ENCODE data around the gene CAGE1.
"Not testable (repeated sequence)": the region's sequence is repeated elsewhere in the genome, so short reads cannot be mapped to it uniquely, and the experiment has no call there.

DNA sequence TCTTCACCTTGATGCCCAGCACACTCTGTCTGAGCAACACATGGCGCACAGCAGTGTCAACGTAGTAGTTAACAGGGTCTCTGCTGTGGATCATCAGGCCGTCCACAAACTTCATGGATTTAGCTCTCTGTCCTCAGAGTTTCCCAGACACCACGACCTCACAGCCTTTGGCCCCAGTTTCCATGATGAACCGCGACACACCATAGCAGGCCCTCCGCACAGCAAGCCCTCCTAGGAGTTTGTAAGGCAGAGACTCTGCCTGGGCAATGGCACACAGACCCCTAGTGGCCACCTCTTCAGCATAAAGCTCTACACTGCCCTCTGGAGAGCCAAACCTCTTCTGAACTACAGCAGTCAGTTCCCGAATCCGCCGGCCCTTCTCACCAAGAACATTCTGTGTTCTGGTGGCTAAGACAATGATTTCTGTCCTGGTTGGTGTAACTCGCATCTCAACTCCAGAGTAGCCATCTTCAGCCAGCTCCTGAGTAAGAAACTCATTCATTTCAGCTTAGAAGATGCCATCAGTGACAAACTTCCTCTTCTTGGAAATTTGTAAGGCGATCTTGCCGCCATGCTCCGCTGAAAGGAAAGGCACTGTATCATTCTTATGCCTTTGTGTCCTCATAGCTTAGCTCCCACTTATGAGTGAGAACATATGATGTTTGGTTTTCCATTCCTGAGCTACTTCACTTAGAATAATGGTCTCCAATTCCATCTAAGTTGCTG is 50.4 kb downstream of the CAGE1 start:
- TF ChIP-seq POLR2A, POLR2AphosphoS5 (IDR thresholded peaks at IDR 0.05): not testable (repeated sequence)
- TF ChIP-seq, protein P1, sequence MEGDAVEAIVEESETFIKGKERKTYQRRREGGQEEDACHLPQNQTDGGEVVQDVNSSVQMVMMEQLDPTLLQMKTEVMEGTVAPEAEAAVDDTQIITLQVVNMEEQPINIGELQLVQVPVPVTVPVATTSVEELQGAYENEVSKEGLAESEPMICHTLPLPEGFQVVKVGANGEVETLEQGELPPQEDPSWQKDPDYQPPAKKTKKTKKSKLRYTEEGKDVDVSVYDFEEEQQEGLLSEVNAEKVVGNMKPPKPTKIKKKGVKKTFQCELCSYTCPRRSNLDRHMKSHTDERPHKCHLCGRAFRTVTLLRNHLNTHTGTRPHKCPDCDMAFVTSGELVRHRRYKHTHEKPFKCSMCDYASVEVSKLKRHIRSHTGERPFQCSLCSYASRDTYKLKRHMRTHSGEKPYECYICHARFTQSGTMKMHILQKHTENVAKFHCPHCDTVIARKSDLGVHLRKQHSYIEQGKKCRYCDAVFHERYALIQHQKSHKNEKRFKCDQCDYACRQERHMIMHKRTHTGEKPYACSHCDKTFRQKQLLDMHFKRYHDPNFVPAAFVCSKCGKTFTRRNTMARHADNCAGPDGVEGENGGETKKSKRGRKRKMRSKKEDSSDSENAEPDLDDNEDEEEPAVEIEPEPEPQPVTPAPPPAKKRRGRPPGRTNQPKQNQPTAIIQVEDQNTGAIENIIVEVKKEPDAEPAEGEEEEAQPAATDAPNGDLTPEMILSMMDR (IDR thresholded peaks at IDR 0.05) = peak in 1 of 4 experiments; percentile 6
